H1 (cell line): ENCODE measurements around the gene RAB31. TPM values are rescaled to one million over a fixed set of nuclear protein-coding genes. Genes with fewer than 3 reads are reported as not detected.

Experiments used
- CTCF ChIA-PET: fragments of 300-600 bp; sonication (Branson Sonifier 250); formaldehyde crosslinking; loops from one replicate; lab custom pipeline; 2021; ENCODE audit not compliant: partially characterized antibody; lab: Charles Lee
- POLR2A ChIA-PET: fragments of 300-600 bp; sonication (Branson Sonifier 250); formaldehyde crosslinking; loops from one replicate; lab custom pipeline; 2021; ENCODE audit warnings: inconsistent platforms; ENCODE audit not compliant: partially characterized antibody; lab: Charles Lee
- DNase-seq, 2 experiments: peaks; one replicate each; pipeline versions ENCODE4 v3.0.0 to v3.0.0-alpha.2; 2010 to 2022; ENCODE audit warnings: low spot score in 2 of 2, low read depth in 1 of 2, mixed read lengths in 1 of 2
- FAIRE-seq: peaks from 2 replicates; lab custom pipeline; 2011; peaks lifted over from hg19 to GRCh38; lab: Jason Lieb, UNC
- H2AFZ ChIP-seq: 2 replicates; pipeline ENCODE4 v1.8.1; 2012; ENCODE audit warnings: low read length, inconsistent platforms
- H2AK5ac ChIP-seq: 2 replicates; pipeline ENCODE4 v1.6.1; 2013; ENCODE audit warnings: low read depth, low read length
- H2BK120ac ChIP-seq: replicated peaks from 2 replicates; pipeline ENCODE3; 2013; ENCODE audit warnings: low read depth, low read length, inconsistent platforms
- H2BK12ac ChIP-seq: 2 replicates; pipeline ENCODE4 v1.6.1; 2013; ENCODE audit warnings: low read depth, low read length
- H2BK15ac ChIP-seq: 2 replicates; pipeline ENCODE4 v1.6.1; 2013; ENCODE audit warnings: low read length
- H2BK20ac ChIP-seq: 2 replicates; pipeline ENCODE4 v1.6.1; 2013; ENCODE audit warnings: low read length
- H2BK5ac ChIP-seq: 2 replicates; pipeline ENCODE4 v1.6.1; 2013; ENCODE audit warnings: low read depth, low read length
- H3K14ac ChIP-seq: 2 replicates; pipeline ENCODE4 v1.6.1; 2013; ENCODE audit warnings: inconsistent platforms; ENCODE audit not compliant: insufficient read length
- H3K18ac ChIP-seq: 2 replicates; pipeline ENCODE4 v1.6.1; 2013; ENCODE audit warnings: low read length; ENCODE audit errors: extremely low read depth
- H3K23ac ChIP-seq: 2 replicates; pipeline ENCODE4 v1.6.1; 2013; ENCODE audit warnings: inconsistent platforms; ENCODE audit not compliant: insufficient read length
- H3K23me2 ChIP-seq: 2 replicates; pipeline ENCODE4 v1.6.1; 2013; ENCODE audit warnings: low read depth, low read length
- H3K27ac ChIP-seq: 2 replicates; pipeline ENCODE4 v1.6.1; 2011; ENCODE audit warnings: low read depth, low read length, inconsistent platforms
- H3K27me3 ChIP-seq, 4 experiments: replicated peaks in 1 of 4; 1 replicate in 1 of 4; 2 replicates in 3 of 4; pipeline versions ENCODE4 v1.6.1 to v1.8.1; 2011 to 2013; ENCODE audit warnings: low read length in 3 of 4, mild to moderate bottlenecking in 3 of 4, inconsistent platforms in 2 of 4, mixed read lengths in 2 of 4, moderate library complexity in 1 of 4; ENCODE audit not compliant: control insufficient read depth in 3 of 4, insufficient read depth in 3 of 4; ENCODE audit errors: extremely low read depth in 1 of 4
- H3K36me3 ChIP-seq, 4 experiments: 2 replicates each; pipeline versions ENCODE4 v1.6.1 to v1.8.1; 2011 to 2013; ENCODE audit warnings: mild to moderate bottlenecking in 4 of 4, low read length in 3 of 4, moderate library complexity in 2 of 4, control low read depth in 1 of 4, inconsistent platforms in 1 of 4; ENCODE audit not compliant: insufficient read depth in 4 of 4, control insufficient read depth in 2 of 4
- H3K4ac ChIP-seq: replicated peaks from 2 replicates; pipeline ENCODE3; 2013; ENCODE audit warnings: low read length, low read depth, mixed read lengths, inconsistent platforms; ENCODE audit not compliant: insufficient read length
- H3K4me1 ChIP-seq, 4 experiments: replicated peaks in 1 of 4; 1 replicate in 1 of 4; 2 replicates in 3 of 4; pipeline versions ENCODE4 v1.6.1 to v1.8.1; 2011 to 2013; ENCODE audit warnings: low read length in 3 of 4, inconsistent platforms in 2 of 4, mixed read lengths in 1 of 4; ENCODE audit not compliant: insufficient read depth in 4 of 4, control insufficient read depth in 3 of 4
- H3K4me2 ChIP-seq, 2 experiments: 2 replicates each; pipeline versions ENCODE4 v1.6.1 to v1.8.1; 2011 to 2013; ENCODE audit warnings: low read depth in 2 of 2, low read length in 2 of 2, control low read depth in 1 of 2, inconsistent platforms in 1 of 2, mild to moderate bottlenecking in 1 of 2; ENCODE audit not compliant: insufficient read depth in 1 of 2
- H3K4me3 ChIP-seq, 4 experiments: fragments of 200-600, 300-600 bp in 1 of 4; sonication (generic), shearing (Covaris generic), sonication (Bioruptor Twin) in 1 of 4; 2 replicates each; pipeline versions ENCODE4 v1.5.1 to v1.8.1; 2011 to 2016; ENCODE audit warnings: low read length in 4 of 4, low read depth in 3 of 4, control low read depth in 2 of 4, inconsistent platforms in 2 of 4, mild to moderate bottlenecking in 2 of 4, mixed read lengths in 1 of 4, moderate library complexity in 1 of 4; ENCODE audit not compliant: insufficient read depth in 2 of 4; ENCODE audit errors: extremely low read depth in 1 of 4
- H3K56ac ChIP-seq: replicated peaks from 2 replicates; pipeline ENCODE3; 2013; ENCODE audit warnings: low read depth, mild to moderate bottlenecking, mixed read lengths, low read length, inconsistent platforms; ENCODE audit not compliant: insufficient read length
- H3K79me1 ChIP-seq: 2 replicates; pipeline ENCODE4 v1.6.1; 2013; ENCODE audit warnings: low read depth, low read length, control low read depth
- H3K79me2 ChIP-seq, 2 experiments: 2 replicates each; pipeline versions ENCODE4 v1.6.1 to v1.8.1; 2012 to 2013; ENCODE audit warnings: low read length in 2 of 2, mild to moderate bottlenecking in 2 of 2, inconsistent platforms in 1 of 2; ENCODE audit not compliant: insufficient read depth in 2 of 2, control insufficient read depth in 1 of 2
- H3K9ac ChIP-seq, 4 experiments: replicated peaks in 1 of 4; 1 replicate in 1 of 4; 2 replicates in 3 of 4; pipeline versions ENCODE4 v1.6.1 to v1.8.1; 2011 to 2013; ENCODE audit warnings: low read depth in 3 of 4, low read length in 3 of 4, control low read depth in 2 of 4, mild to moderate bottlenecking in 2 of 4, moderate library complexity in 2 of 4, inconsistent platforms in 1 of 4; ENCODE audit errors: extremely low read depth in 1 of 4
- H3K9me3 ChIP-seq, 2 experiments: 2 replicates each; pipeline versions ENCODE4 v1.6.1 to v1.8.1; 2012 to 2013; ENCODE audit warnings: mild to moderate bottlenecking in 2 of 2, moderate library complexity in 2 of 2, control low read depth in 1 of 2, inconsistent platforms in 1 of 2, low read depth in 1 of 2, low read length in 1 of 2, mixed read lengths in 1 of 2; ENCODE audit not compliant: insufficient read depth in 2 of 2
- H4K20me1 ChIP-seq, 2 experiments: replicated peaks in 1 of 2; 2 replicates each; pipeline versions ENCODE3 to v1.8.1; 2011 to 2013; ENCODE audit warnings: inconsistent platforms in 2 of 2, low read length in 2 of 2, mild to moderate bottlenecking in 1 of 2; ENCODE audit not compliant: insufficient read depth in 2 of 2, control insufficient read depth in 1 of 2
- H4K5ac ChIP-seq: 2 replicates; pipeline ENCODE4 v1.6.1; 2013; ENCODE audit warnings: low read length, low read depth, mixed read lengths, inconsistent platforms; ENCODE audit not compliant: insufficient read length
- H4K8ac ChIP-seq: 2 replicates; pipeline ENCODE4 v1.8.0; 2013; ENCODE audit warnings: mild to moderate bottlenecking, moderate library complexity, low read length, inconsistent platforms; ENCODE audit not compliant: insufficient read depth; ENCODE audit errors: extremely low read depth
- H4K91ac ChIP-seq: replicated peaks from 2 replicates; pipeline ENCODE3; 2013; ENCODE audit warnings: low read length, mixed read lengths, inconsistent platforms; ENCODE audit not compliant: insufficient read length
- KDM5A ChIP-seq: fragments of 200-600 bp; IDR thresholded peaks from 2 replicates; pipeline ENCODE4 v1.7.1; 2012; ENCODE audit warnings: mild to moderate bottlenecking, low read length, inconsistent platforms, mixed read lengths
- SRF ChIP-seq: IDR thresholded peaks from 2 replicates; pipeline ENCODE4 v1.6.1; 2011; ENCODE audit warnings: mild to moderate bottlenecking, low read depth, low read length, moderate library complexity
- WGBS, 2 experiments: shearing (Covaris generic) in 1 of 2; methylation state at CpG; one replicate each; pipeline versions ENCODE4 v1.1.6 to v1.1.7; 2013 to 2015; ENCODE audit warnings: low lambda C conversion rate in 2 of 2, mixed read lengths in 2 of 2, inconsistent platforms in 1 of 2, low coverage in 1 of 2, missing lambda C conversion rate in 1 of 2; ENCODE audit not compliant: insufficient replicate concordance in 2 of 2, insufficient coverage in 1 of 2, insufficient read length in 1 of 2; ENCODE audit errors: extremely low coverage in 1 of 2, missing lambda C conversion rate in 1 of 2; 5-methylcytosine and 5-hydroxymethylcytosine counted together
- polyA plus RNA-seq, 7 experiments: library from polyadenylated mRNA; depleted of rRNA in 3 of 7; stranded (reverse) in 5 of 7; unstranded in 2 of 7; fragments of >200 nt in 5 of 7; fragments of 200-250 nt in 2 of 7; gene quantifications; 1 replicate in 5 of 7; 2 replicates in 1 of 7; 4 replicates in 1 of 7; pipeline versions ENCODE4 v1.2.1 to v1.2.3, GENCODE V29; 2011 to 2013; ENCODE audit warnings: missing spikeins in 2 of 7, mixed read lengths in 2 of 7
- total RNA-seq: library from RNA; stranded (reverse); fragmentation: NEBNext Ultra II Directional; extraction: Animal tissue kit (Norgen Biotek cat#: 25700); gene quantifications from 2 replicates; pipeline ENCODE4 v1.2.1, GENCODE V29; 2021

Gene RAB31
- total and polyA plus RNA-seq, 2 of the 8 experiments (the other 6 are each of a cell fraction or from before 2014, with no cell fraction given), result 15.2 to 40.9 TPM

GRCh38 chr18:9711361-9712129, 3.4 kb downstream of the RAB31 start:
- Histone ChIP-seq H3K4me1 (peaks cover 4 to 13% (median 8%) of the 10 kb centered on the region in 4 experiments; a peak in 6 of 7 replicates), H3K79me2 (peaks cover 3 to 7% of the 10 kb centered on the region in 2 experiments; a peak in 2 of 4 replicates), H2BK120ac (no peak overlapping the region), H2AFZ (no peak overlapping the region), H2BK12ac (0 out of 2 replicates have a peak overlapping the region, but pooled peaks have one; percentile 3), H3K27ac (no peak overlapping the region), H2BK15ac (no peak overlapping the region), H2BK20ac (no peak overlapping the region), H3K27me3 (peaks cover 0 to 34% (median 29%) of the 10 kb centered on the region in 4 experiments; a peak in 5 of 7 replicates), H4K20me1 (peaks cover 2 to 3% of the 10 kb centered on the region in 2 experiments), H3K4me3 (no peak overlapping the region), H3K23me2 (peaks cover 17% of the 10 kb centered on the region; the same call in 1 of the 2 replicates), H2BK5ac (no peak overlapping the region), H3K79me1 (peaks cover 5% of the 10 kb centered on the region), H4K91ac (no peak overlapping the region), H3K36me3 (no peaks in the 10 kb centered on the region), H4K8ac (no peak overlapping the region), H3K23ac (no peak overlapping the region), H3K56ac (no peak overlapping the region), H3K9ac (no peak overlapping the region), H3K4ac (no peak overlapping the region), H2AK5ac (no peak overlapping the region), H3K4me2 (no peak overlapping the region), H3K18ac (no peak overlapping the region), H3K14ac (no peak overlapping the region), H4K5ac (no peak overlapping the region), H3K9me3 (no peaks in the 10 kb centered on the region)
- WGBS, 2 experiments, result 61% methylated on average over 7 of the region's 7 CpGs; no CpG with 5 or more reads in 1 of the 2 experiments
- FAIRE-seq (no peak), DNase-seq (no peak)
- TF ChIP-seq SRF (0 out of 2 replicates have a peak, but pooled peaks have one; percentile 7), KDM5A (no peak)
- ChIA-PET CTCF (no interaction called here), POLR2A (interaction anchor here (0.8 kb wide), 1 partner anchor 202 kb away, joined by 3 read pairs; the partner anchor contains the start of gene VAPA)
